ENCODE data around the gene TSEN34.
"Not testable (repeated sequence)": the region's sequence is repeated elsewhere in the genome, so short reads cannot be mapped to it uniquely, and the experiment has no call there.

TSEN34 gene

GRCh38 chr19:54162241-54162805, 28.8 kb upstream of the TSEN34 start:
- DNase-seq, result peak; percentile 41

DNA sequence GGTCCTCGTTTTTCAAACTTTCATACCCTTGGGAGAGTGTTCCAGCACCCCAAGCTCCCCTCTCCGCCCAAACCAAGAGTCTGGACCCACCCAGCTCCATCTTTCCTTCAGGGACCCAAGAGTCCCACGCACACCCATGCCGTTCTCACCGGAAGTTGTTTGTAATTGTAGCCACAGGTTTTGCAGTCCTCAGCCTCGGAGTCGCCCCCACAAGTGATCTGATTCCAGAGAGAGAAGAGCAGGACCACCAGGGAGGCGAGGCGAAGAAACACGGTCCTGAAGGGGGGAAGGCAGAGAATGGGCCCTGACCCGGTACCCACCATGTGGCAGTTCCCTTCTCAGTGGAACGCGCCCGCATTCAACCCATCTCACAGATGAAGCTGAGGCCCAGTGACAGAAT, 28.2 kb upstream of the TSEN34 start:
- no peak for DNase-seq

- peak; percentile 10 for DNase-seq
Measured at GRCh38 chr19:54164369-54165068, 26.6 kb upstream of the TSEN34 start.

- no peak for DNase-seq
Measured at GRCh38 chr19:54165222-54165621, 25.9 kb upstream of the TSEN34 start.

GRCh38 chr19:54168174-54168917, 22.8 kb upstream of the TSEN34 start:
- peak; percentile 62 for DNase-seq

- no peak for DNase-seq
Measured at GRCh38 chr19:54169149-54169740, 21.9 kb upstream of the TSEN34 start.

DNA sequence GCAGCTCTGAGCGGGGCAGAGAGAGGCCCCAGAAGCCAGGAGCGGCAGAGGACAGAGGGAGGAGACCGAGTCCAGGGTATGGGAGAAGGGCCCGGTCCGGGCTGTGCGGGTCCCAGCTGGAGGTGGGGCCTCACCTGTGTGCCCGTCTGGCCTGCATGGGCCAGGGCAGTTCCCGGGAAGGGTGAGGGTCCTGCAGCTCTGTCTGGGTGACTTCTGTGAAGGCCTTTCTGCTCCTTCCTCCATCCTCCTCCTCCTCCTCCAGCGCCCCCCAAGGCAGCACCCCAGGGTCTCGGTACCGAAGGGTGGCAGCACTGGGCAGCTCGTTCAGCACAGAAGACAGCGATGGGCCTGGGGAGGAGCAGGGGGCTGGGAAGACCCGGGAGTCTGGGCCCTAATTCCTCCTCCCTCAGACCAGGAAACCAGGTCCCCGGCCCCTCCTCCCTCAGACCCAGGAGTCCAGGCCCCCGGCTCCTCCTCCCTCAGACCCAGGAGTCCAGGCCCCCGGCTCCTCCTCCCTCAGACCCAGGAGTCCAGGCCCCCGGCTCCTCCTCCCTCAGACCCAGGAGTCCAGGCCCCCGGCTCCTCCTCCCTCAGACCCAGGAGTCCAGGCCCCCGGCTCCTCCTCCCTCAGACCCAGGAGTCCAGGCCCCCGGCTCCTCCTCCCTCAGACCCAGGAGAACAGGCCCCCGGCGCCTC, 19.2 kb upstream of the TSEN34 start:
- not testable (repeated sequence) for DNase-seq

DNA sequence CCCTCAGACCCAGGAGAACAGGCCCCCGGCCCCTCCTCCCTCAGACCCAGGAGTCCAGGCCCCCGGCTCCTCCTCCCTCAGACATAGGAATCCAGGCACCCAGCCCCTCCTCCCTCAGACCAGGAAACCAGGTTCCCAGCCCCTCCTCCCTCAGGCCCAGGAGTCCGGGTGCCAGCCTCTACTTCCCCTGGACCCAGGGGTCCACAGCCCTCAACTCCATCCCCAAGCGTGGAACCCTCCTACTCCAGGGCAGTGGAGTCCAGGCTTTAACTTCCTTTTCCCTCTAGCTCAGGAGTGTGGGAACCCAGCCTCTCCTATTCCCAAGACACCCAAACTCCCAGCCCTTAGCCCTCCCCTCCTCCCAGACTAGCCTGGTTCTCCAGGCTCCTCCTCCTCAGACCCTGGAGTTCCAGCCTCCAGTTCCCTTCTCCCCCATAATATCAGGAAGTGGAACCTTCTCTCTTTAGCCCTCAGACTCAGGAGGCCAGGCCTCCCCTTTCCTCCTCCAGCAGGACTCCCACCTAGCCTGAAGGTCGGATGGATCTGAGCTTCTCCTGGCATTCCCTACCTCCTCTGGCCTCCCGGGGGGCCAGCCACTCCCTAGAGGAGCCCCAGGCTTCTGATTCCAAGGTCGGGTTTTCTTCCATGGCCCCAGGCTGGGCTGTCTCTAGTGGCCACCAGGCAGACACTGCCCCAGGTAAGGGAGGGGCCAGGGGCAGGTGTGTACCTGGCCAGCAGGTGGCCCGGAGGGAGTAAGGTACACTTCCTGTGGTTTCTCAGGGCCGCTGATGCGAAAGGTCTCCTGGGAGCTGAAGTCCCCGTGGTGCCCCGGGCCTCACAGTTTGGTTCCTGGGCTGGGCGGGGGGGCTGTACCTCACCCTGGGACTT, 18.4 kb upstream of the TSEN34 start, which contains the start of gene TMC4:
Gene TMC4 (minus strand): TSS at position 690 of the 888 bp plus-strand sequence. CDS start 43 bp downstream, at position 647.
- DNase-seq, result peak; percentile 59

GRCh38 chr19:54173359-54173699, 17.8 kb upstream of the TSEN34 start:
- no peak for DNase-seq

DNA sequence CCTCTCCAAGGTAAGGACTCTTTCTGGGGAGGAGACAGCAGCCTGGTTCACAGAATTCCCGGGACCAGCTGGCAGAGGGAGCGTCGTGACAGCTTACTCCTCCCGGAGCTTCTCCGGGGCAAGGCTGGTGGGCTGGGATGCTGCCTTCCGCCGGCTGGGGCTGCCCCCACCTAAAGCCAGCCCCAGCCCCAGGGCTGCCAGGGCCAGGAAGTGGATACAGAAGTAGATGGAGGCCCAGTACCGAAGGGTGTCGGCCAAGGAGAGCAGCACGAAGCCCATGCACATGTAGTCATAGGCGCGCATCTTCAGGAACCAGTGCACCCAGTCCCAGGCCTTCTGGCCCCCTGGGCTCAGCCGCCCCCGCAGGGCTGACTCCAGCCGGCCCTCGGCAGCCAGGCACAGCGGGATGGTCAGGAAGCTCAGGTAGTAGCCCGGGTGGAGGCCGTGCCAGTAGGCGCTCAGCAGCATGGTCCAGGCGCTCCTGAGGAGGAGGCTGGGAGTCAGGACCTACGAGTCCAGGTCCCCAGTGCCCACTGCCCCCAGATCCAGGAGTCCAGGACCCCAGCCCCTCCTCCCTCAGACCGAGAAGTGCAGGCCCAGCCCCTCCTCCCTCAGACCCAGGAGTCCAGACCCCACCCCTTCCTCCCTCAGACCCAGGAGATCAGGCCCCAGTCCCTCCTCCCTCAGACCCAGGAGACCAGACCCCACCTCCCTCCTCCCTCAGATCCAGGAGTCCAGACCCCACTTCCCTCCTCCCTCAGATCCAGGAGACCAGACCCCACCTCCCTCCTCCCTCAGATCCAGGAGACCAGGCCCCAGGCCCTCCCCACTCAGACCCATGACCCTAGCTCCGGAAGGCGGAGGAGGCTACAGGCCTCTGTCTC, 16.9 kb upstream of the TSEN34 start:
- DNase-seq, result no peak

DNA sequence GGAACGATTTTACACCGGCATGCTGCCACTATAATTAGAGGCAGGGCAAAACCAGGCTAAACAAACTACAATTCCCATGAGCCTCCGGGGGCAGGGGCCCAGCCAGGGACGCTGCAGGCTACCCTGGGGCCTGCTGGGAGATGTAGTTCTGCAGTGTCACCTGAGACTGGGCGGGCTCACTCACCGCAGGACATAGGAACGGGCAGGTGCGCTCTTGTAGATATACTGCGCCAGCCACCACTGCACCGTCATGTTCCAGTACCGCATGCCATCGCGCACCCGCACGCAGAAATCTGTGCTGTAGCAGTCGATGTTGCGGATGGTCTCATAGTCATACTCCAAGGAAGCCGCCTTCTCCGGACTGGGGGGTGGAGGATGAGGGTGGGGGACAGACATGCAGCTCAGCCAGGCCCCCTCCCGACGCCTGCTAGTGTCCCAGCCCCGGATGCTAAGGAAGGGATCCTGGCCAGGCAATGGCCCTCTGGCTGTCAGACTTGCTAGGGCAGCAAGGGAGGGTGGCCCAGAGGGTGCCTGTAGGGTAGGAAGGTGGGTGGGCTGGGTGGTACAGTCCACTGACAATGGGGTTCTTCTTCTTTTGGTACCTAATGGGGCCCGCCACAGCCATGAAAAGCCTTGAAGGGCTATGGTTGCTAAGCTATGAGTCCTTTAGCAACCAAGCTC, 12.4 kb upstream of the TSEN34 start:
- peak; percentile 66 for DNase-seq

GRCh38 chr19:54179262-54179852, 11.8 kb upstream of the TSEN34 start:
- DNase-seq, result no peak

DNA sequence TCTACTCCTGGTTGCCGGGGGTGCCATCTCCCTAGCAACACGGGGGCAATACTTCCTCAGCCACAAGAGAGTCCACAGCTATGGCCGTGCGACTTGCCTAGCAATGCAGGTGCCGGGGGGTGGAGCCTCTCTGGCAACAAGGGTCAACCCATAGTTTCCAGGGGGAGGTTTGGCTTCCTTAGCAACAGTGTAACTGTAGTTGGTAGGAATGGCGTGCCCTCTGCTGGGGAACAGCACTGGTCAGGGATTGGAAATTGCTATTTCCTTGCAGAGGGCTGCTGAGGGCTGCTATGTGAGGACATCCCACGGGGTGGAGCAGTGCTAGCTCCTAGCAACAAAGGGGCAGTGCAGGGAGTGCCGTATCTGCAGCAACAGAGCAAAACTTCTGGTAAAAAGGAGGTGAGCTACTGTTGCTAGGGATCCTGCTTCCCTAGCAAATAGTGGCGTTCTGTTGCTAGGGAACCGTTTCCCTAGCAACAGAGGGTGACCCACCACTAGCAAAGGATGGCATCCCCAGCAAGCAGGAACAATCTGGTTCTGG, 11.1 kb upstream of the TSEN34 start:
- no peak for DNase-seq

GRCh38 chr19:54180691-54181091, 10.4 kb upstream of the TSEN34 start:
- no peak for DNase-seq

GRCh38 chr19:54181894-54182293, 9.2 kb upstream of the TSEN34 start:
- not testable (repeated sequence) for DNase-seq

DNA sequence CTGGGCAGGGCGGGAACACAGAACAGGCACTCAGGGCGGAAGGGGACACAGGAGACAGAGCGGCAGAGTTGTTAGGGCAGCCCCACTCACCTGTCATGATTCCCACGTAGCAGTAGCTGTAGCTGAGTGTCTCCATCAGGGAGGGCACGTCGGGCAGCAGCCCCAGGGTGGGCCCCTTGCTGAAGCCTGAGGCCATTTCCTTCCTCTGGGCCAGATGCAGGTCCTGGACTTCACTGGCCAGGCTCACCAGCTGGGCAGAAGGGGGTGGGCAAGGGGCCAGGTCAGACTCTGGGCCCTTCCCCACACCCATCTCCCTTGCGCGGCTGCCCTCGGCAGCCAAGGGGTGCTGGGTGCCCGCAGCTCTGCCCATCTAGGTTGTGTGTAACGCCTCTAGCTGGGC, 7.7 kb upstream of the TSEN34 start:
- no peak for DNase-seq

DNA sequence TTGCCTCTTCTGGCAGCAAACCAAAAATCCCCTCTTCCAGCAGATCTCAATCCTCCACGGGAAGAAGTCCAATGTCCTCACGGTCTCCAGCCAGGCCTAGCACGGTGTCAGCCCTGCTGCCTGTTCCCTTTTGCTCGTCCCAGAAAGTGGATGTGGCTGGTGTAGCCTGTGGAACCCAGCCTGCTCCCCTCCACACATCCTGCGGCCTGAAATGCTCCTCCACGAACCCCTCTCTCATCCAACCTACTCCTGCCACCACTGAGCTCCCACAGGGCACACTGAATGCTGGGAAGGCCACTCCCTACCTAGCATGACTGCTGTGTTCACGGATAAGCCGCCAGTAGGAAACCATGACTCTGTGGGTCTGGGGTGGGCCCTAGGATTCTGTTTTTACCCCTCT, 4.8 kb upstream of the TSEN34 start:
- DNase-seq, result no peak

- no peak for DNase-seq
Measured at GRCh38 chr19:54186934-54187381, 4.2 kb upstream of the TSEN34 start.

- DNase-seq, result no peak
Measured at GRCh38 chr19:54188215-54188871, 2.8 kb upstream of the TSEN34 start.
